Activated CD8-positive, alpha-beta memory T cell treated with anti-CD3 and anti-CD28 coated beads, Interleukin-2, amount 10 ng/mL, durations not matched to agents 7 days and 5 days (primary cell): ENCODE results near the gene GNGT1. TPM values are rescaled to one million over a fixed set of nuclear protein-coding genes. Genes with fewer than 3 reads are reported as not detected.

ENCODE experiments used
- ATAC-seq: fragments of 150-1000 bp; cut with Tn5 transposase; one replicate; pipeline ENCODE4 v1.10.0; 2021; ENCODE audit warnings: moderate library complexity
- CTCF ChIA-PET: fragments of 350-600 bp; sonication (Branson Sonifier 250); formaldehyde crosslinking; loops from one replicate; lab custom pipeline; 2021; ENCODE audit warnings: antibody characterized with exemption; lab: Charles Lee
- DNase-seq: peaks from one replicate; pipeline ENCODE4 v3.0.0-alpha.2; 2020
- H3K27ac Mint-ChIP-seq: one replicate; pipeline ENCODE4 v1.8.0; 2021; ENCODE audit warnings: mild to moderate bottlenecking, mixed read lengths
- H3K27me3 Mint-ChIP-seq: one replicate; pipeline ENCODE4 v1.8.0; 2021; ENCODE audit warnings: mixed read lengths
- H3K36me3 Mint-ChIP-seq: one replicate; pipeline ENCODE4 v1.8.0; 2021; ENCODE audit warnings: mild to moderate bottlenecking, mixed read lengths
- H3K4me1 Mint-ChIP-seq: one replicate; pipeline ENCODE4 v1.8.0; 2021; ENCODE audit warnings: mixed read lengths
- H3K4me3 Mint-ChIP-seq: one replicate; pipeline ENCODE4 v1.8.0; 2021; ENCODE audit warnings: mild to moderate bottlenecking, moderate library complexity, mixed read lengths
- H3K9me3 Mint-ChIP-seq: one replicate; pipeline ENCODE4 v1.8.0; 2022; ENCODE audit warnings: low read depth, mixed read lengths
- total RNA-seq, 2 experiments: library from RNA; stranded (reverse); gene quantifications; one replicate each; pipeline ENCODE4 v1.2.3, GENCODE V29; 2021

Gene GNGT1
- total RNA-seq, 2 experiments from 2014 or later, result not detected

- Mint-ChIP-seq H3K4me1 (no peaks in the 10 kb centered on the region), H3K27me3 (peaks cover 32% of the 10 kb centered on the region), H3K4me3 (no peak overlapping the region), H3K9me3 (no peaks in the 10 kb centered on the region), H3K27ac (no peak overlapping the region), H3K36me3 (no peaks in the 10 kb centered on the region)
- DNase-seq (no peak), ATAC-seq (no peak)
- CTCF ChIA-PET, result no interaction called here
These were observed 28.7 kb downstream of the GNGT1 start for GRCh38 chr7:93935102-93935501.

- CTCF ChIA-PET, result no interaction called here
- no peak overlapping the region for H3K4me3 Mint-ChIP-seq
- no peaks in the 10 kb centered on the region for H3K9me3 Mint-ChIP-seq
- ATAC-seq (no peak), DNase-seq (no peak)
- H3K36me3 Mint-ChIP-seq, result no peaks in the 10 kb centered on the region
- H3K27ac Mint-ChIP-seq, result no peak overlapping the region
- H3K27me3 Mint-ChIP-seq, result peaks cover 24% of the 10 kb centered on the region
- no peaks in the 10 kb centered on the region for H3K4me1 Mint-ChIP-seq
These were observed 31.5 kb downstream of the GNGT1 start for GRCh38 chr7:93937818-93938217.

GRCh38 chr7:93938293-93938692 is 31.9 kb downstream of the GNGT1 start:
- H3K36me3 Mint-ChIP-seq, result no peaks in the 10 kb centered on the region
- H3K27me3 Mint-ChIP-seq, result peaks cover 22% of the 10 kb centered on the region
- H3K4me3 Mint-ChIP-seq, result no peak overlapping the region
- H3K27ac Mint-ChIP-seq, result no peak overlapping the region
- H3K4me1 Mint-ChIP-seq, result no peaks in the 10 kb centered on the region
- ATAC-seq (no peak), DNase-seq (no peak)
- CTCF ChIA-PET, result no interaction called here
- no peaks in the 10 kb centered on the region for H3K9me3 Mint-ChIP-seq

GRCh38 chr7:93941945-93942344 is 35.6 kb downstream of the GNGT1 start:
- no peak for ATAC-seq
- Mint-ChIP-seq H3K9me3 (no peaks in the 10 kb centered on the region), H3K4me1 (no peaks in the 10 kb centered on the region), H3K27ac (no peak overlapping the region), H3K4me3 (no peak overlapping the region), H3K36me3 (no peaks in the 10 kb centered on the region), H3K27me3 (peaks cover 10% of the 10 kb centered on the region)
- CTCF ChIA-PET, result no interaction called here
- no peak for DNase-seq

GRCh38 chr7:93943816-93944540 is 37.6 kb downstream of the GNGT1 start:
- peaks cover 10% of the 10 kb centered on the region for H3K27me3 Mint-ChIP-seq

GRCh38 chr7:93944673-93945072 is 38.3 kb downstream of the GNGT1 start:
- no peaks in the 10 kb centered on the region for H3K9me3 Mint-ChIP-seq
- no peak overlapping the region for H3K4me3 Mint-ChIP-seq
- H3K27me3 Mint-ChIP-seq, result peaks cover 14% of the 10 kb centered on the region
- H3K27ac Mint-ChIP-seq, result no peak overlapping the region
- no peaks in the 10 kb centered on the region for H3K36me3 Mint-ChIP-seq
- CTCF ChIA-PET, result no interaction called here
- ATAC-seq (no peak), DNase-seq (no peak)
- no peaks in the 10 kb centered on the region for H3K4me1 Mint-ChIP-seq

More at GRCh38 chr7:93943816-93944540, 37.6 kb downstream of the GNGT1 start:
- H3K27ac Mint-ChIP-seq, result no peak overlapping the region
- no peaks in the 10 kb centered on the region for H3K9me3 Mint-ChIP-seq
- no peaks in the 10 kb centered on the region for H3K36me3 Mint-ChIP-seq
- DNase-seq (no peak), ATAC-seq (no peak)
- H3K4me1 Mint-ChIP-seq, result no peaks in the 10 kb centered on the region
- no peak overlapping the region for H3K4me3 Mint-ChIP-seq
- CTCF ChIA-PET, result no interaction called here

GRCh38 chr7:93945083-93945482 is 38.7 kb downstream of the GNGT1 start:
- no peak overlapping the region for H3K27ac Mint-ChIP-seq
- CTCF ChIA-PET, result no interaction called here
- no peak for ATAC-seq
- no peak for DNase-seq
- no peaks in the 10 kb centered on the region for H3K9me3 Mint-ChIP-seq
- no peaks in the 10 kb centered on the region for H3K4me1 Mint-ChIP-seq
- no peak overlapping the region for H3K4me3 Mint-ChIP-seq
- no peaks in the 10 kb centered on the region for H3K36me3 Mint-ChIP-seq
- peaks cover 11% of the 10 kb centered on the region for H3K27me3 Mint-ChIP-seq

- Mint-ChIP-seq H3K4me3 (no peak overlapping the region), H3K27ac (no peak overlapping the region), H3K4me1 (no peaks in the 10 kb centered on the region), H3K36me3 (no peaks in the 10 kb centered on the region), H3K27me3 (peaks cover 7% of the 10 kb centered on the region), H3K9me3 (no peaks in the 10 kb centered on the region)
- no peak for ATAC-seq
- CTCF ChIA-PET, result no interaction called here
- no peak for DNase-seq
These were observed 39.6 kb downstream of the GNGT1 start for GRCh38 chr7:93945756-93946535.

- CTCF ChIA-PET, result no interaction called here
- Mint-ChIP-seq H3K9me3 (no peaks in the 10 kb centered on the region), H3K27ac (no peak overlapping the region), H3K4me1 (no peaks in the 10 kb centered on the region), H3K27me3 (peaks cover 6% of the 10 kb centered on the region), H3K36me3 (no peaks in the 10 kb centered on the region), H3K4me3 (no peak overlapping the region)
- DNase-seq (no peak), ATAC-seq (no peak)
These were observed 41.7 kb downstream of the GNGT1 start for GRCh38 chr7:93948106-93948505.

GRCh38 chr7:93948873-93949272 is 42.5 kb downstream of the GNGT1 start:
- H3K9me3 Mint-ChIP-seq, result no peaks in the 10 kb centered on the region
- no peaks in the 10 kb centered on the region for H3K4me1 Mint-ChIP-seq
- DNase-seq (no peak), ATAC-seq (no peak)
- H3K36me3 Mint-ChIP-seq, result no peaks in the 10 kb centered on the region
- H3K27me3 Mint-ChIP-seq, result peaks cover 6% of the 10 kb centered on the region
- H3K27ac Mint-ChIP-seq, result no peak overlapping the region
- CTCF ChIA-PET, result no interaction called here
- no peak overlapping the region for H3K4me3 Mint-ChIP-seq

- ATAC-seq (no peak), DNase-seq (no peak)
- Mint-ChIP-seq H3K27me3 (peaks cover 6% of the 10 kb centered on the region), H3K4me3 (no peak overlapping the region), H3K9me3 (no peaks in the 10 kb centered on the region), H3K4me1 (no peaks in the 10 kb centered on the region), H3K36me3 (no peaks in the 10 kb centered on the region), H3K27ac (no peak overlapping the region)
- CTCF ChIA-PET, result no interaction called here
These were observed 43.1 kb downstream of the GNGT1 start for GRCh38 chr7:93949423-93949822.

GRCh38 chr7:93955304-93955703 is 48.9 kb downstream of the GNGT1 start:
- CTCF ChIA-PET, result no interaction called here
- Mint-ChIP-seq H3K36me3 (no peaks in the 10 kb centered on the region), H3K4me3 (no peak overlapping the region), H3K4me1 (no peaks in the 10 kb centered on the region), H3K27me3 (no peaks in the 10 kb centered on the region), H3K27ac (no peak overlapping the region), H3K9me3 (no peaks in the 10 kb centered on the region)
- ATAC-seq (no peak), DNase-seq (no peak)

- no peak overlapping the region for H3K27ac Mint-ChIP-seq
These were observed 51.4 kb downstream of the GNGT1 start for GRCh38 chr7:93957767-93958166.

GRCh38 chr7:93958216-93958615 is 51.8 kb downstream of the GNGT1 start:
- CTCF ChIA-PET, result no interaction called here
- no peaks in the 10 kb centered on the region for H3K4me1 Mint-ChIP-seq
- H3K27me3 Mint-ChIP-seq, result no peaks in the 10 kb centered on the region
- DNase-seq, result no peak
- no peak overlapping the region for H3K4me3 Mint-ChIP-seq
- H3K36me3 Mint-ChIP-seq, result no peaks in the 10 kb centered on the region
- no peak for ATAC-seq
- H3K9me3 Mint-ChIP-seq, result no peaks in the 10 kb centered on the region
- H3K27ac Mint-ChIP-seq, result no peak overlapping the region

More at GRCh38 chr7:93957767-93958166, 51.4 kb downstream of the GNGT1 start:
- no peak for DNase-seq
- H3K36me3 Mint-ChIP-seq, result no peaks in the 10 kb centered on the region
- H3K9me3 Mint-ChIP-seq, result no peaks in the 10 kb centered on the region
- no peaks in the 10 kb centered on the region for H3K4me1 Mint-ChIP-seq
- ATAC-seq, result no peak
- no peak overlapping the region for H3K4me3 Mint-ChIP-seq
- CTCF ChIA-PET, result no interaction called here
- H3K27me3 Mint-ChIP-seq, result no peaks in the 10 kb centered on the region
